Mucosa of rectum (tissue), 2 donors: ENCODE data around the gene ZNF236.
A peak's percentile ranks its signal among the peaks of the same experiment; 100 is the strongest.
"Not testable (repeated sequence)": the region's sequence is repeated elsewhere in the genome, so short reads cannot be mapped to it uniquely, and the experiment has no call there.

ENCODE experiments used
- H3K27ac ChIP-seq, 2 donors: one replicate each; pipeline ENCODE4 v1.7.0; 2013; ENCODE audit warnings: inconsistent platforms in 2 of 2, low read depth in 2 of 2, low read length in 2 of 2
- H3K27me3 ChIP-seq, 2 donors: one replicate each; pipeline ENCODE4 v1.7.0; 2013; ENCODE audit warnings: low read length in 2 of 2; ENCODE audit not compliant: control insufficient read depth in 2 of 2, insufficient read depth in 2 of 2
- H3K36me3 ChIP-seq, 2 donors: one replicate each; pipeline ENCODE4 v1.7.0; 2013; ENCODE audit warnings: low read length in 2 of 2; ENCODE audit not compliant: control insufficient read depth in 2 of 2, insufficient read depth in 2 of 2
- H3K4me1 ChIP-seq, 2 donors: one replicate each; pipeline ENCODE4 v1.7.0; 2013; ENCODE audit warnings: low read length in 2 of 2, mild to moderate bottlenecking in 1 of 2; ENCODE audit not compliant: control insufficient read depth in 2 of 2, insufficient read depth in 2 of 2
- H3K4me3 ChIP-seq, 2 donors: one replicate each; pipeline ENCODE4 v1.7.0; 2013; ENCODE audit warnings: low read length in 2 of 2
- H3K9ac ChIP-seq, 2 donors: one replicate each; pipeline ENCODE4 v1.7.0; 2013; ENCODE audit warnings: low read length in 2 of 2, low read depth in 1 of 2, mild to moderate bottlenecking in 1 of 2
- H3K9me3 ChIP-seq, 2 donors: one replicate each; pipeline ENCODE4 v1.7.0; 2013; ENCODE audit warnings: low read length in 2 of 2; ENCODE audit not compliant: control insufficient read depth in 2 of 2
- donor health status: healthy.
- donor health status: Normal muscosa, but diverticular disease.

Gene ZNF236

DNA sequence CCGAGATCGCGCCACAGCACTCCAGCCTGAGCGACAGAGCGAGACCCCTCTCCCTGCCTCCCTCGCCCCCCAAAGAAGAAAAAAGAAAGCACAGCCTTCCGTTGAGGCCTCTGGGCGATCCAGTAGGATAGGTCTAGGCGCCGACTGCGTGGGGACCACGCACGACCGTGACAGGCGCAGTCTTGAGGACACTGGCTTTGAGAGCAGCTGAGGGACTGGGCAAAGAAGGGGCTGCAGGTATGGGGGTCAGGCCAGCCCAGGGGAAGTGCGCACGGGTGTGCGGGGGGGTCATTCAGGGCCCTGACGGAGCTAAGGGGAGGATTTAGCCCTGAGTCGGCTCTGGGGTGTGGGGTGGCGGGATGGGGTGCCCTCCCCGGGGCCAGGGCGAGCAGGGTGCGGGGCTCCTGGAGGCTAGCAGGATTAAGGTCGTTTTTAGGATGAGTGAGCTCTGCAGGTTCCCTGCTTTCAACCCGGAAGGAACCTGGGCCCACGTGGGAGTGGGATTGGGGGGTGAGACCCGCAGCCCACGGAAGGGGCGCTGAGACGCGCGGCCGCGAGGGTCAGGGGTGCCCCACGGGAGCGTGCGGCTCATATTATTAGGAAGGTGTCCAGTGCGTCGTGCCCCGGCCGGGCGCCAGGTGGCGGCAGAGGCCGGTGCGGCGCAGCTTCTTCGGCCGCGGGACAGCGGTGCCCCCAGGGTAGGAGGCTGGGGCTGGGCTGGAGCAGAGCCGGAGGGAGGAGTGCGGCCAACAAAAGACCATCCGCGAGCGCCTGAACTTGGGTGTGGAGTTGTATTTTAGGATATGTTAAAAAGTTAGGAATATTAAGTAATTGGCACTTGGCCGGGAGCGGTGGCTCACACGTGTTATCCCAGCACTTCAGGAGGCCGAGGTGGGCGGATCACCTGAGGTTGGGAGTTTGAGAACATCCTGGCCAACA lies 20.5 kb upstream of the ZNF236 start:
- H3K4me3 ChIP-seq: peak overlapping the region in 1 of 2 donors; percentile 26
- H3K9ac ChIP-seq: peak overlapping the region in 1 of 2 donors; percentile 28
- H3K27ac ChIP-seq: no peak overlapping the region
- H3K4me1 ChIP-seq: peaks cover 6 to 11% of the 10 kb centered on the region in 2 donors
- no peaks in the 10 kb centered on the region for H3K9me3 ChIP-seq
- no peaks in the 10 kb centered on the region for H3K27me3 ChIP-seq
- H3K36me3 ChIP-seq: no peaks in the 10 kb centered on the region

DNA sequence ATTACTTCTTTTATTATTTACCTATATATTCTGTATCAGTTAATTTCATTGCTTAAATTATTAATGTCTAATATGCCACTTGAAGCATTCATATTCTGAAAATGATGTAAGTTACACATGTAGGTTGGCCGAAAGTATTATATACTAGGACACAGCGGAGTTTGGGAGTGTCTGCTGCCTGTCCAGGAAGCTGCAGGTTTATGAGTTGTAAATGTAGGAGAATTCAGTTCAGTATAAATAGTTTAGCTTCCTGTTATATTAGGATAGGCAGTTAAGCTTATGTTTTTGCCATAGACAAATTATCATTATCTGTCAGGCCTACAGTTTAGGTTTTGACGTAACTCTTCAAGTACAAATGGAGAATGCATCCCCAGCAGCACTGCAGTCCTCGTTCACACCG lies 18.9 kb upstream of the ZNF236 start:
- peak overlapping the region; percentile 47 to 66 for H3K4me3 ChIP-seq
- no peaks in the 10 kb centered on the region for H3K27me3 ChIP-seq
- no peaks in the 10 kb centered on the region for H3K36me3 ChIP-seq
- H3K27ac ChIP-seq: peak overlapping the region; percentile 39
- H3K9ac ChIP-seq: peak overlapping the region in 1 of 2 donors; percentile 7
- H3K9me3 ChIP-seq: no peaks in the 10 kb centered on the region
- peaks cover 6 to 11% of the 10 kb centered on the region in 2 donors for H3K4me1 ChIP-seq

- H3K9me3 ChIP-seq: no peaks in the 10 kb centered on the region
- no peaks in the 10 kb centered on the region for H3K36me3 ChIP-seq
- H3K27me3 ChIP-seq: no peaks in the 10 kb centered on the region
- H3K27ac ChIP-seq: peak overlapping the region; percentile 39
- H3K4me1 ChIP-seq: peaks cover 6 to 11% of the 10 kb centered on the region in 2 donors
- H3K4me3 ChIP-seq: peak overlapping the region; percentile 47 to 66
- H3K9ac ChIP-seq: peak overlapping the region in 1 of 2 donors; percentile 7
Observed at GRCh38 chr18:76803814-76804213, 18.5 kb upstream of the ZNF236 start.

DNA sequence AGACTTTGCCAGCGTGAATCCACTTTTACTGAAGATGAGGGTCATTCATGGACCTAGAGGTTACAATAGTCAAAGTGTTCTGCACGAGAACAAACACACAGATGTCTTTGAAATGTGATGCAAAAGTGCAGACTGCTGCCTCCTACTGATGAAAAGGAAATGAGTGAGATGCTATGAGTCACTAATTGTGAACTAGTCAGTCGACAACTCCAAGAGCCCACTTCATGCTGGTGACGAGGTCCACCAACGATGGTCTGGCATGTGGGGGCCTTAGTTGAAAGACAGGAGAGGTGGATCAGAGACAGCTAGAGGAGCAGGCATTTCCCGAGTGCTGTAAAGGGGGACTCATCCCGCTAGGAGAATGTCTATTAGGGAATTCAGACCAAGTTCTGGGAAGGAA lies 17.1 kb upstream of the ZNF236 start:
- no peak overlapping the region for H3K4me3 ChIP-seq
- no peaks in the 10 kb centered on the region for H3K27me3 ChIP-seq
- no peak overlapping the region for H3K9ac ChIP-seq
- H3K4me1 ChIP-seq: peaks cover 6 to 11% of the 10 kb centered on the region in 2 donors
- H3K36me3 ChIP-seq: no peaks in the 10 kb centered on the region
- H3K27ac ChIP-seq: no peak overlapping the region
- no peaks in the 10 kb centered on the region for H3K9me3 ChIP-seq

- Histone ChIP-seq H3K27ac (no peak overlapping the region), H3K4me3 (no peak overlapping the region), H3K9ac (no peak overlapping the region), H3K9me3 (no peaks in the 10 kb centered on the region), H3K4me1 (peaks cover 6 to 11% of the 10 kb centered on the region in 2 donors), H3K36me3 (no peaks in the 10 kb centered on the region), H3K27me3 (no peaks in the 10 kb centered on the region)
Observed at GRCh38 chr18:76806301-76806700, 16.1 kb upstream of the ZNF236 start.

DNA sequence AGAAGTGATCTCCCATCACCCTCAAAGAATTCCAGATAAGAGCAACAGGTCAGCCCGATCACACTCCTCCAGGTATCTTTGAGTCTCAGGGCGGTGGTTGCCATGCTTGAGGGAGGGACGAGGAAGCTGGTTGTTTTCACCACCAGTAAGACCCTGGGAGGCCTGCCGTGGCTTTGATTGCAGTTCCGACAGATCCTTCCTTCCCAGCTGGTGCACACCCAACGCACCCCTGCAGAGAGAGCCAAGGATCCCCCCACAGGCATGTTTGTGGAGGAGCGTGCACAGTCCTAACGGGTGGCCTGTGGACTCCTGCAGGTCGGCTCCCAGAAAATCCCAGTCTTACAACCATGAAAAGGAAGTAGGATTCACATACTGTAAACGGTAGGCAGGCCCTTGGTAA lies 13.8 kb upstream of the ZNF236 start:
- peaks cover 4% of the 10 kb centered on the region in 2 donors for H3K4me1 ChIP-seq

GRCh38 chr18:76811530-76811929 lies 10.8 kb upstream of the ZNF236 start:
- peaks cover 0 to 10% of the 10 kb centered on the region in 2 donors for H3K36me3 ChIP-seq
- not testable (repeated sequence) for H3K27ac ChIP-seq, H3K4me3 ChIP-seq, H3K9ac ChIP-seq, H3K9me3 ChIP-seq, H3K4me1 ChIP-seq, H3K27me3 ChIP-seq

More for the DNA sequence above, 13.8 kb upstream of the ZNF236 start:
- Histone ChIP-seq H3K4me3 (no peak overlapping the region), H3K36me3 (no peaks in the 10 kb centered on the region), H3K9me3 (no peaks in the 10 kb centered on the region), H3K27ac (no peak overlapping the region), H3K27me3 (no peaks in the 10 kb centered on the region), H3K9ac (no peak overlapping the region)

- Histone ChIP-seq H3K36me3 (peaks cover 0 to 10% of the 10 kb centered on the region in 2 donors), H3K4me1 (no peaks in the 10 kb centered on the region), H3K9me3 (no peaks in the 10 kb centered on the region), H3K4me3 (no peak overlapping the region), H3K27me3 (no peaks in the 10 kb centered on the region), H3K9ac (no peak overlapping the region), H3K27ac (no peak overlapping the region)
Observed at GRCh38 chr18:76814256-76814655, 8.1 kb upstream of the ZNF236 start.

DNA sequence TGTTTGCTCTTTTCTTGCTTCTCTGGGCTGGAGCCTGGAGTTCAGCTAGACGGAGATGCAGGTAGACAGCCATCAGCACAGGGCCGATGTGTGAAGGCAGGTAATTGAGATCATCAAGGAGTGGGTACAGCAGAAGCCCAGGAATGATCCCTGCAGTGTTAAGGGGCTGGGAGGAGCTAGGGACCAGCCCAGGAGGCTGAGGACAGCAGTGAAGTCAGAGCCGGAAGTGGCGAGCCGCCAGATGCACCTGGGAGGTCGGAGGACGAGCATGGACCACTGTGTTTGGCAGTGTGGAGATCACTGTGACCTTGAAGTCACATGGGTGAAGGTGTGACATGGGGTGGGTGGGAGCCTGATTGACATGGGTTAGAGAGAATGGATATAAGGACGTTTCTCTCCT lies 6.2 kb upstream of the ZNF236 start:
- Histone ChIP-seq H3K9me3 (no peaks in the 10 kb centered on the region), H3K4me1 (peaks cover 5 to 7% of the 10 kb centered on the region in 2 donors), H3K9ac (no peak overlapping the region), H3K27me3 (no peaks in the 10 kb centered on the region), H3K36me3 (peaks cover 0 to 10% of the 10 kb centered on the region in 2 donors), H3K4me3 (no peak overlapping the region), H3K27ac (no peak overlapping the region)

DNA sequence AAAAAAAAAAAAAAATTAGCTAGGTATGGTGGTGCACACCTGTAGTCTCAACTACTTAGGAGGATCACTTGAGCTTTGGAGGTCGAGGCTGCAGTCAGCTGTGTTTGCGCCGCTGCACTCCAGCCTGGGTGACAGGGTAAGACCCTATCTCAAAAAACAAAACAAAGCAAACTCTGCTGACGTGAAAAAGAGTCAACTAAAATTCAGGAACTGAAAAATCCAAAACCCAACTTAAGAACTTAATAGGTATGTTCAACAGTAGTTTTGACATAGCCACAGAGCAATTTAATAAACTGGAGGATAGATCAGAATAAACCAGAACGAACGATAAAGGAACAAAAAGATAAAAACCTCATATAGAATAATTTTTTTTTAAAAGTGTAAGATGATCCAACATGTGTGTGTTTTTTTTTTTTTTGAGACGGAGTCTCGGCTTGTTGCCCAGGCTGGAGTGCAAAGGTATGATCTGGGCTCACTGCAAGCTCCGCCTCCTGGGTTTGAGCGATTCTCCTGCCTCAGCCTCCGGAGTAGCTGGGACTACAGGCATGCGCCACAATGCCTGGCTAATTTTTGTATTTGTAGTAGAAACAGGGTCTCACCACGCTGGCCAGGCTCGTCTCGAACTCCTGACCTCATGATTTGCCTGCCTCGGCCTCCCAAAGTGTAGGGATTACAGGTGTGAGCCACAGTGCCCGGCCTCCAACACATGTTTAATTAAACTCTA lies 4.3 kb upstream of the ZNF236 start:
- no peaks in the 10 kb centered on the region for H3K27me3 ChIP-seq
- H3K4me1 ChIP-seq: peaks cover 6 to 9% of the 10 kb centered on the region in 2 donors
- peaks cover 0 to 10% of the 10 kb centered on the region in 2 donors for H3K36me3 ChIP-seq
- H3K9ac ChIP-seq: no peak overlapping the region
- H3K9me3 ChIP-seq: no peaks in the 10 kb centered on the region
- H3K4me3 ChIP-seq: no peak overlapping the region
- H3K27ac ChIP-seq: no peak overlapping the region
